DOHH2 (cell line): Measurements from ENCODE around the gene CWC27.
A peak's percentile ranks its signal among the peaks of the same experiment; 100 is the strongest.

Experiments used
- H3F3A ChIP-seq: fragments of 200-600 bp; sonication (generic), shearing (Covaris generic); 2 replicates; pipeline ENCODE4 v1.6.0; 2016; ENCODE audit warnings: antibody characterized with exemption, mild to moderate bottlenecking; ENCODE audit not compliant: control insufficient read depth, insufficient read depth
- H3K27ac ChIP-seq: fragments of 200-600 bp; sonication (generic); 2 replicates; pipeline ENCODE4 v1.5.1; 2014; ENCODE audit warnings: low read depth, mild to moderate bottlenecking, low read length, moderate library complexity
- H3K27me3 ChIP-seq: fragments of 200-600 bp; sonication (generic); 2 replicates; pipeline ENCODE4 v1.6.1; 2014; ENCODE audit warnings: mild to moderate bottlenecking, low read length, mixed read lengths; ENCODE audit not compliant: control insufficient read depth
- H3K36me3 ChIP-seq: fragments of 200-600 bp; sonication (generic); 2 replicates; pipeline ENCODE4 v1.6.1; 2014; ENCODE audit warnings: mild to moderate bottlenecking, low read length, moderate library complexity, mixed read lengths; ENCODE audit not compliant: control insufficient read depth
- H3K4me1 ChIP-seq: fragments of 200-600 bp; sonication (generic); 2 replicates; pipeline ENCODE4 v1.6.1; 2014; ENCODE audit warnings: mild to moderate bottlenecking, low read length, mixed read lengths; ENCODE audit not compliant: control insufficient read depth
- H3K4me2 ChIP-seq: fragments of 200-600 bp; sonication (generic); 2 replicates; pipeline ENCODE4 v1.6.0; 2014; ENCODE audit warnings: mild to moderate bottlenecking, low read length, moderate library complexity
- H3K4me3 ChIP-seq: fragments of 200-600 bp; sonication (generic); 2 replicates; pipeline ENCODE4 v1.5.1; 2014; ENCODE audit warnings: mild to moderate bottlenecking, low read length, mixed read lengths
- H3K79me2 ChIP-seq: fragments of 200-600 bp; sonication (generic); 2 replicates; pipeline ENCODE4 v1.6.1; 2014; ENCODE audit warnings: mild to moderate bottlenecking, low read length, mixed read lengths; ENCODE audit not compliant: control insufficient read depth
- H3K9me2 ChIP-seq: fragments of 200-600 bp; sonication (generic); replicated peaks from 2 replicates; pipeline ENCODE4 v1.6.1; 2014; ENCODE audit warnings: mild to moderate bottlenecking, low read length, mixed read lengths; ENCODE audit not compliant: control insufficient read depth
- H3K9me3 ChIP-seq: fragments of 200-600 bp; sonication (generic); 2 replicates; pipeline ENCODE4 v1.6.1; 2014; ENCODE audit warnings: antibody characterized with exemption, low read length, mixed read lengths; ENCODE audit not compliant: control insufficient read depth, insufficient read depth
- H4K20me1 ChIP-seq: fragments of 200-600 bp; sonication (generic); 2 replicates; pipeline ENCODE4 v1.6.0; 2014; ENCODE audit warnings: low read depth, mild to moderate bottlenecking, antibody characterized with exemption, low read length, moderate library complexity; ENCODE audit not compliant: control insufficient read depth, insufficient read depth
- CTCF ChIP-seq: fragments of 200-600 bp; sonication (generic); IDR thresholded peaks from one replicate; pipeline ENCODE4 v1.5.1; 2014; ENCODE audit warnings: antibody characterized with exemption, mild to moderate bottlenecking, low read depth, low read length; ENCODE audit not compliant: poor library complexity, severe bottlenecking
- EZH2phosphoT487 ChIP-seq: fragments of 200-600 bp; sonication (generic); IDR thresholded peaks from 2 replicates; pipeline ENCODE4 v1.6.1; 2017; ENCODE audit warnings: borderline replicate concordance, mild to moderate bottlenecking, antibody characterized with exemption, low read length, moderate library complexity, mixed read lengths

CWC27 gene

GRCh38 chr5:64759960-64760660, 8.6 kb upstream of the CWC27 start:
- Histone ChIP-seq H3K79me2 (peaks cover 62% of the 10 kb centered on the region), H3F3A (no peaks in the 10 kb centered on the region), H3K4me3 (no peak overlapping the region), H3K4me2 (no peak overlapping the region), H3K9me3 (no peaks in the 10 kb centered on the region), H3K27me3 (no peaks in the 10 kb centered on the region), H3K27ac (no peak overlapping the region), H4K20me1 (no peaks in the 10 kb centered on the region), H3K4me1 (peaks cover 2% of the 10 kb centered on the region; the same call in 1 of the 2 replicates), H3K36me3 (peaks cover 28% of the 10 kb centered on the region), H3K9me2 (no peaks in the 10 kb centered on the region)
- TF ChIP-seq EZH2phosphoT487: no peak
- no peak for TF ChIP-seq CTCF

DNA sequence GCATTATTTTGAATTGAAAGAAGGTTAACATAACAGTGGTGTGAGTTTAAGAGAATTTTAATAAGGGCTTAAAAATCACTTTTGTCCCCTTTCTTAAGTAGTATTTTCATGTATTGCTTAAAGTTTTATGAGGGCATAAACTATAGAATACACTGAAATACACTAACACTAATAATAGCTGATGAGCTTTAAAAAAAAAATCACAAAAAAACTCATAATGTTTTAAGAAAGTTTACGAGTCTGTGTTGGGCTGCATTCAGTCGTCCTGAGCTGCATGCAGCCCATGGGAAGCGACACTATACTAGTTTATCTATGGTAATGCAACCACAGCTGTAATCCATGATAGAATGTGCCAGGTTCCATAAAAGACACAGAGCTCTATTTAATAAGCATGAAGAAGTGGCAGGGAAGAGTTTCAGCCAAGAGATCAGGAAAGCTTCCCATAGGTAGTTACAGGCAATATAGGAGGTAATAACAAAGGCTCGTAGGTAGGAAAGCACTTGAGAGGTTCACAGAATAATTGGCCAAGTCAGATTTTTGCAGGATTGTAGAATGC, 4.7 kb upstream of the CWC27 start:
- Histone ChIP-seq H3K4me2 (no peak overlapping the region), H3K4me1 (peaks cover 15% of the 10 kb centered on the region)

GRCh38 chr5:64765804-64766504, 2.8 kb upstream of the CWC27 start:
- H4K20me1 ChIP-seq: peaks cover 3% of the 10 kb centered on the region; the same call in 1 of the 2 replicates
- no peak overlapping the region for H3K27ac ChIP-seq
- no peak overlapping the region for H3K4me3 ChIP-seq
- no peaks in the 10 kb centered on the region for H3K27me3 ChIP-seq
- no peaks in the 10 kb centered on the region for H3F3A ChIP-seq
- no peaks in the 10 kb centered on the region for H3K9me3 ChIP-seq
- H3K4me2 ChIP-seq: peak overlapping the region; percentile 99
- H3K4me1 ChIP-seq: peaks cover 26% of the 10 kb centered on the region
- TF ChIP-seq EZH2phosphoT487: no peak
- no peak for TF ChIP-seq CTCF
- peaks cover 44% of the 10 kb centered on the region for H3K36me3 ChIP-seq
- peaks cover 83% of the 10 kb centered on the region for H3K79me2 ChIP-seq
- H3K9me2 ChIP-seq: no peaks in the 10 kb centered on the region

More for the DNA sequence above, 4.7 kb upstream of the CWC27 start:
- H3K9me3 ChIP-seq: no peaks in the 10 kb centered on the region
- no peaks in the 10 kb centered on the region for H3K27me3 ChIP-seq
- TF ChIP-seq EZH2phosphoT487: no peak
- peaks cover 48% of the 10 kb centered on the region for H3K36me3 ChIP-seq
- H4K20me1 ChIP-seq: peaks cover 3% of the 10 kb centered on the region; the same call in 1 of the 2 replicates
- H3F3A ChIP-seq: no peaks in the 10 kb centered on the region
- peaks cover 73% of the 10 kb centered on the region for H3K79me2 ChIP-seq
- no peaks in the 10 kb centered on the region for H3K9me2 ChIP-seq
- H3K27ac ChIP-seq: no peak overlapping the region
- H3K4me3 ChIP-seq: no peak overlapping the region

DNA sequence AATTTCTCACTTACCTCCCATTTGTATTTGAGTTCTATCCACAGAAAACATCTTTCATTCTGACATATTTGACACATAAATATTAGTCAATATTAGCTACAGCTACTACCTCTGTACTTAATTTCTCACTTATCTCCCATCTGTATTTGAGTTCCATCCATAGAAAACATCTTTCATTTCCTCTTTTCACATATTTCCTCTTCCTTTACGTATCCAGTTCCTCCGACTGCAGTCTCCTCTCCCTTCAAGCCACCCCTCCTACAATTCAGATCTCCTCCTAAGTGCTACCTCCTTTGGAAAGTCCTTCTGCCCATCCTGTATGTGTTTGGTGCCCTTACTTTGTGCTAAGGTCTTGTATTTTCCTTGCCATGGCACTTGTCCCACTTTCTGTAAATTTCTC, 1.8 kb upstream of the CWC27 start:
- Histone ChIP-seq H3K9me2 (no peaks in the 10 kb centered on the region), H3K79me2 (peaks cover 86% of the 10 kb centered on the region), H4K20me1 (peaks cover 3% of the 10 kb centered on the region; the same call in 1 of the 2 replicates), H3K4me2 (peak overlapping the region; percentile 99), H3K27ac (no peak overlapping the region), H3K9me3 (no peaks in the 10 kb centered on the region), H3K4me1 (peaks cover 26% of the 10 kb centered on the region), H3K4me3 (peak overlapping the region; percentile 86), H3K36me3 (peaks cover 37% of the 10 kb centered on the region), H3K27me3 (no peaks in the 10 kb centered on the region), H3F3A (no peaks in the 10 kb centered on the region)
- TF ChIP-seq CTCF: no peak
- no peak for TF ChIP-seq EZH2phosphoT487
